Stimulated activated CD4-positive, alpha-beta T cell treated with anti-CD3 and anti-CD28 coated beads, Interleukin-4, amount 100 ng/mL, for 1 hour (primary cell): ENCODE measurements around the gene TXNL4B.
"Not testable (repeated sequence)": the region's sequence is repeated elsewhere in the genome, so short reads cannot be mapped to it uniquely, and the experiment has no call there.

ENCODE experiments used
- DNase-seq: peaks from one replicate; pipeline ENCODE4 v3.0.0-alpha.2; 2020

Gene TXNL4B

GRCh38 chr16:72111657-72112451 lies 18.4 kb upstream of the TXNL4B start:
- DNase-seq = no peak

DNA sequence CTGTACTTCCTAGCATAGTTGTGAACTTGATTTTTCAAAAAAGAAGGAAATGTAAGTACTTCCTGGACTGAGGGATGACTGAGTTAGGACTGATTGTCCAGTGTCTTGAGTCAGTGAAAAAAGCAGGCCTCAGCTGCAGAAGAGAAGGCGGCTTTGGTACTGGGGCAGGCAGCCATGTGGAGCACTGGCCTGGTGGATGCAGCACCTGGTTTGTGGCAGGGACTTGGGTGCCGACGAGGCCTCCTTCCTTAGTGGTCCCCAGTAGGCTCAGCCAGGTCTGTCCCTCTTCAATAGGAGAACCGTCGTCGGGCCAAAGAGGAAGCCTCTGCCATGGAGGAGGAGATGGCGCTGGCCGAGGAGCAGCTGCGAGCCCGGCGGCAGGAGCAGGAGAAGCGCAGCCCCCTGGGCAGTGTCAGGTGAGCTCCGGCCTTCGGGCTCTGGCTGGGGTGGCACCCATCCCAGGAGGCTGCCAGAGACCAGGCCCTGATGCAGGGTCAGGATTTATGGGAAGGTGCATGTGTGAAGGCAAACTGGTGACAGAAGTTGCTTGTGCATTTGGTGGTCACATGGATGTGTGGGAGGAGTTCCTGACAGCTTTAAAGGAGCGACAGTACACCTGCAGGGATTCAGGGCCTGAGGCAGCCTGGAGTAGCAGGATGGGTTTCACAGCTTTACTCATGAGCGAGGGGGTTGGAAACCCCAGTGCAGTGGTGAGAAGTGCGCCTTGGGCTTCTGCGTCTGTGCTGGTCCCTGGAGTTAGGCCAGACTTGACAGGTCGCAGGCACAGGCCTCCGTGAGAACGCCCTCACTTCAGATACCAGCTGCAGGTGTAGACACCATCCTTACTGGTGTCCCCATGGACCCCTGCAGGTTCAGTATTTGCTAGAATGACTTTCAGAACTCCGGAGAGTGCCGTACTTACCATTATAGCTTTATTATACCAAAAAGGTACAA lies 17.5 kb upstream of the TXNL4B start:
- DNase-seq = no peak

DNA sequence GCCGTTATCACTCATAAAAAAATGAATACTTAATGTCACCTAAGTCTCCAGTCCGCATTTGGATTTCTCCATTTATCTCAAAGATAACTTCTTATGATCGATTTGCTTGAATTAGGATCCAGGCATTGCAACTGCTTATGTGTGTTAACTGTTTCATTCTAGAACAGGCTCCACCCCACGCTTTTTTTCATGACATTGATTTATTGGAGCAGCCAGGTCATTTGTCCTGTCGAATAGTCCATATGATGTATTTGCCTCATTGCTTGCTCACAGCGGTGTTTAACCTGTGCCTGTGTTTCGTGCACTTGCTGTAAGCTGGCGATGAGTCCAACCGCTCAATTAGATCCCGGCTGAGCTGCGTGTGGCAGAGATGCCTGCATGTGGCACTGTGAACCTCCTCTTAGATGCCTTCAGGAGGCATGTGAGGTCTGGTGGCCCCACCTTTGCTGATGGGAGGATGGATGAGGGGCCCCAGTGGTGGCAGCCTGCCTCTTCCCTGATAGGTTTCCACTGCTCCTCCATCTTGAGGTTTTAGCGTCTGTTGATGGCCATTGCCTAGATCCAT lies 16.6 kb upstream of the TXNL4B start:
- no peak for DNase-seq

- DNase-seq = no peak
Measured at GRCh38 chr16:72109300-72109699, 15.9 kb upstream of the TXNL4B start.

GRCh38 chr16:72108353-72109102 lies 15.1 kb upstream of the TXNL4B start:
- no peak for DNase-seq

DNA sequence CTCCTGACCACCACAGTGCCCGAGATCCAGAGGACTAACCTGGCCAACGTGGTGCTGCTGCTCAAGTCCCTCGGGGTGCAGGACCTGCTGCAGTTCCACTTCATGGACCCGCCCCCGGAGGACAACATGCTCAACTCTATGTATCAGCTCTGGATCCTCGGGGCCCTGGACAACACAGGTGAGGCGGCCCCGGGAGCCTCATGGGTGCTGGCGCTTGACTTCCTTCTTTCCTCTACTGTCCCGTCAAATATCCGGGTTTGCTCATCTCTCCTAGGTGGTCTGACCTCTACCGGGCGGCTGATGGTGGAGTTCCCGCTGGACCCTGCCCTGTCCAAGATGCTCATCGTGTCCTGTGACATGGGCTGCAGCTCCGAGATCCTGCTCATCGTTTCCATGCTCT lies 14.0 kb upstream of the TXNL4B start:
- DNase-seq = no peak

GRCh38 chr16:72105978-72106377 lies 12.6 kb upstream of the TXNL4B start:
- DNase-seq = no peak

GRCh38 chr16:72104905-72105304 lies 11.5 kb upstream of the TXNL4B start:
- DNase-seq = no peak

GRCh38 chr16:72101195-72101594 lies 7.8 kb upstream of the TXNL4B start:
- DNase-seq = no peak

DNA sequence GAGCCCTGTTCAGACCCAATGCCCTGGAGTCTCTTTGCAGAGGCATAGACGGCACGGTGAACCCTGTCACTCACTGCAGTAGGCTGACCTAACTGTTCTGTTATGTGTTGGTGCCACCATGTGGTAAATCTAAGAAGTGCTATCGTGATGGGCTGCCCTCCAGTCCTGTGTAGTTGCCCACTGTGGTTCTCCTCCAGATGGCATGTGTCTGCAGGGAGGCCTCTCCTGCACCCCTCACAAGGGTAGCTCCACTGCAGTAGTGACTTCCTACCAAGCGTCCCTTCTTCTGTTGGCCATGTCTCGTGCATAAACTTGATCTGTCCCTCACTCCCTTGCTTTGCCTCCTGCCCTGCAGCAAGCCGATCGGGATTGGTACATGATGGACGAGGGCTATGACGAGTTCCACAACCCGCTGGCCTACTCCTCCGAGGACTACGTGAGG lies 6.0 kb upstream of the TXNL4B start:
- peak; percentile 29 for DNase-seq

DNA sequence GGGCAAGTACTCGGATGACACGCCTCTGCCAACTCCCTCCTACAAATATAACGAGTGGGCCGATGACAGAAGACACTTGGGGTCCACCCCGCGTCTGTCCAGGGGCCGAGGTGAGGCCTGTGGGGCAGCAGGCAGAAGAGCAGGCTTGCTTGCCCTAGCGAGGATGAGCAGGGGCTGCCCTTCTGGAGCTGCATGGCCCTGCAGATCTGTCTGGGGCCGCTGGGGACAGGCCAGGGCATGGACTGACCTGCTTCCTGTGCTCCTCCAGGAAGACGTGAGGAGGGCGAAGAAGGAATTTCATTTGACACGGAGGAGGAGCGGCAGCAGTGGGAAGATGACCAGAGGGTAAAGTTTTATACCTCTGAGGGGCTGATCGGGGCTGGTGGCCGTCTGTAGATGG lies 5.5 kb upstream of the TXNL4B start:
- DNase-seq = no peak

DNA sequence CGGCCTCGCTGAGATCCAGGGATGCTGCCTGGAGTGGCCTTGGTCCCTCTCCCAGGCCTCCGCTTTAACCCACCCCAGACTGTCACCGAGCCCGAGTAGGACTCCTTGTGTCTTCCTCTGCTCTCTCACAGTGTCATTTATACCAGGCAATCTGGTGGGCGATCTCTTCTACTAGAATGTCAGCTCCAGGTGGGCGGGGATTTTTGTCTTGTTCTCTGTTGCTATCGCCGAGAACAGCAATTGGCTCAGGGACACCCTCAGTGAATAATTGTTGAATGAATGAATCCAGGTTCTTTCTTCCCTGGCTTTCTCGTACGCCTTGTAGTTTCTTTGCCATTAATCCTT lies 818 bp upstream of the TXNL4B start:
- DNase-seq = peak; percentile 56

GRCh38 chr16:72092832-72093447 lies 480 bp downstream of the TXNL4B start:
- DNase-seq = no peak

GRCh38 chr16:72091217-72091616 lies 2.2 kb downstream of the TXNL4B start:
- DNase-seq = no peak

GRCh38 chr16:72085002-72085401 lies 8.4 kb downstream of the TXNL4B start:
- no peak for DNase-seq

DNA sequence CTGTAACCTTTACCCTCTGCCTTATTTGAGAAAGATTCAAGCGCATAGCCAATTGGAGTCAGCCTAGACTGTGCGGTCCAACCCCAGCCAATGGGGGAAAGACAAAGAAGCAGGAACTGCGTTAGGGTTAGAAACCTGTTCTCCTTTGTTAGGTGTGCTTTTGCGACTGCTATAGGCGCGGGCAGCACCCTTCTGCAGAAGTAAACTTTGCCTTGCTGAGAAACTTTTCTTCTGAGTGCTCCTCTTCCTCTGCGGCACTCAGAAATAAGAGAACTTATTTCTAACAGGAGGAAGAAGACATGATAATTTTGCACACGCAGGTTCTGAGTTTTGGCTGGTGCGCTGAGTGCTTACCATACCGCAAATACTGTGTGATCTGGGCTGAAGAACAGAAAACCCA lies 9.0 kb downstream of the TXNL4B start:
- no peak for DNase-seq

DNA sequence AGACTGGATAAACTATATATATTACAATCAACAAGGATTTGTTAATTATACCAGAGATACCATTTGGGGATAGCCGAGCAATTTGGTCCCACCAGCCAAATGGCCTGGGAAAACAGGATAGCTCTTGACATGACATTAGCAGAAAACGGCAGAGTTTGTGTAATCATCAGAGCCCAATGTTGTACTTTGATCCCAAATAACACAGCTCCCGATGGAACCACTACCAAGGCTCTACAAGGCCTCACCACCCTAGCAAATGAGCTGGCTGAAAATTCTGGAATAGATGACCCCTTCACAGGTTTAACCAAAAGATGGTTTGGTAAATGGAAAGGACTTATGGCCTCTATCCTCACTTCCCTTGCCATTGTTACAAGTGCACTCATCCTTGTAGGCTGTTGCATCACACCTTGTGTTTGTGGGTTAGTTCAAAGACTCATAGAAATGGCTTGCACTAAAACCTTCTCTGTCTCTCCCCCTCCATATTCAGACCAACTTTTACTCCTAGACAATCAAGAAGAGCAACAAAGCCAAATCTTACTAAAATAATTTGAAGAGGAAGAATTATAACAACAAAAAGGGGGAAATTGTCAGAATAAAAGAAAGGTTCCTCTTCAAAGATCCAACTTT lies 9.5 kb downstream of the TXNL4B start:
- DNase-seq = no peak

- DNase-seq = not testable (repeated sequence)
Measured at GRCh38 chr16:72076991-72077706, 16.3 kb downstream of the TXNL4B start.

- not testable (repeated sequence) for DNase-seq
Measured at GRCh38 chr16:72075067-72075466, 18.4 kb downstream of the TXNL4B start.

- no peak for DNase-seq
Measured at GRCh38 chr16:72073560-72074230, 19.7 kb downstream of the TXNL4B start.
